ACC112 (cell line): Measurements from ENCODE around the gene GBP5.
"Not testable (repeated sequence)": the region's sequence is repeated elsewhere in the genome, so short reads cannot be mapped to it uniquely, and the experiment has no call there.

Experiments used
- H2AFZ ChIP-seq: fragments of 200-600 bp; sonication (generic); one replicate; pipeline ENCODE4 v1.6.0; 2017; ENCODE audit warnings: antibody characterized with exemption, low read length; ENCODE audit not compliant: unreplicated experiment
- H3K27ac ChIP-seq: fragments of 200-600 bp; sonication (generic); 2 replicates; pipeline ENCODE4 v1.5.1; 2014; ENCODE audit warnings: low read depth, mild to moderate bottlenecking, antibody characterized with exemption, low read length, moderate library complexity
- H3K27me3 ChIP-seq: fragments of 200-600 bp; sonication (generic); 2 replicates; pipeline ENCODE4 v1.6.1; 2014; ENCODE audit warnings: mild to moderate bottlenecking, antibody characterized with exemption, low read length, moderate library complexity, mixed read lengths; ENCODE audit not compliant: insufficient read depth
- H3K36me3 ChIP-seq: fragments of 200-600 bp; sonication (generic); 2 replicates; pipeline ENCODE4 v1.6.1; 2016; ENCODE audit warnings: mild to moderate bottlenecking, antibody characterized with exemption, low read length, moderate library complexity, mixed read lengths; ENCODE audit not compliant: insufficient read depth
- H3K4me1 ChIP-seq: fragments of 200-600 bp; sonication (generic); one replicate; pipeline ENCODE4 v1.6.1; 2016; ENCODE audit warnings: low read length, mixed read lengths; ENCODE audit not compliant: insufficient read depth, unreplicated experiment, control insufficient read depth
- H3K4me3 ChIP-seq: fragments of 200-600 bp; sonication (generic); 2 replicates; pipeline ENCODE4 v1.5.1; 2014; ENCODE audit warnings: mild to moderate bottlenecking, low read depth, low read length
- H3K79me2 ChIP-seq: fragments of 200-600 bp; sonication (generic); one replicate; pipeline ENCODE4 v1.6.0; 2016; ENCODE audit warnings: low read length; ENCODE audit not compliant: control insufficient read depth, unreplicated experiment, insufficient read depth

GBP5 gene

DNA sequence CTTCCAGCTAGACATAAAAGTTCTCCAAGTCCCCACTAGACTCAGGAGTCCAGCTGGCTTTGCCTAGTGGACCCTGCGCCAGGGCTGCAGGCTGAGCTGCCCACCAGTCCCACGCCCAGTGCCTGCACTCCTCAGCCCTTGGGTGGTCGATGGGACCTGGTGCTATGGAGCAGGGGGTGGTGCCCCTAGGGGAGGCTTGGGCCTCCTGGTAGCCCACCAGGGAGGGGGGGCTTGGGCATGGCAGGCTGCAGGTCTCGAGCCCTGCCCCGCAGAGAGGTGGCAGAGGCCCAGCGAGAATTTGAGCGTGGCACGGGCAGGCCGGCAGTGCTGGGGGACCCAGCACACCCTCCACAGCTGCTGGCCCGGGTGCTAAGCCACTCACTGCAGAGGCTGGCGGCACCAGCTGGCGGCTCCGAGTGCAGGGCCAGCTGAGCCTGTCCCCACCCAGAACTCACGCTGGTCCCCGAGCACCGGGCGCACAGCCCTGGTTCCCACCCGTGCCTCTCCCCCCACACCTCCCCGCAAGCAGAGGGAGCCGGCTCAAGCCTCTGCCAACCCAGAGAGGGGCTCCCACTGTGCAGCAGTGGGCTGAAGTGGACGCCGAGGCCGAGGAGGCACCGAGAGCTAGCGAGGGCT is 30.2 kb upstream of the GBP5 start:
- no peaks in the 10 kb centered on the region for H3K27me3 ChIP-seq
- H3K4me1 ChIP-seq, result no peaks in the 10 kb centered on the region
- H3K79me2 ChIP-seq, result no peaks in the 10 kb centered on the region
- H3K4me3 ChIP-seq, result no peak overlapping the region
- H3K36me3 ChIP-seq, result no peaks in the 10 kb centered on the region
- H2AFZ ChIP-seq, result no peak overlapping the region
- H3K27ac ChIP-seq, result no peak overlapping the region

DNA sequence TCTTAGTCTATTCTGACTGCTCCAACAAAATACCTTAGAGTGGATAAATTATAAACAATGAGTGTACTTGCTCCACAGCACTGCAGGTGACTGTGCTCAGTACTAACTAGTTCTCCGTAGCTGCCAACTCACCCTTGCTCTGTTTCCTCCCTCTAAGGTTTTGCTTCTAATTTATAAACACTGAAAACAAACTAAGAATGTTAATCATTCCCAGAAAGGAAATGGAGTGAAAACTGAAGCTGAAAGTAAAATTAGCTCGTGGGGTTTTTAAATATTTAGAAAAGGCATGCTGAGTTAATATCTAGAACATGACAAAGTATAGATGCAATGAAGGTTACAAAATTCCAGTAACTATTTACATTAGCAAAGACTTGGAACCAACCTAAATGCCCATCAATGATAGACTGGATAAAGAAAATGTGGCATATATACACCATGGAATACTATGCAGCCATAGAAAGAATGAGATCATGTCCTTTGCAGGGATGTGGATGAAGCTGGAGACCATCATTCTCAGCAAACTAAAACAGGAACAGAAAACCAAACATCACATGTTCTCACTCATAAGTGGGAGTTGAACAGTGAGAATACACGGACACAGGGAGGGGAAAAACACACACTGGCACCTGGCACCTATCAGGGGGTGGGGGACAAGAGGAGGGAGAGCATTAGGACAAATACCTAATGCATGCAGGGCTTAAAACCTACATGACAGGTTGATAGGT is 27.2 kb upstream of the GBP5 start:
- H3K4me3 ChIP-seq, H3K4me1 ChIP-seq, H3K79me2 ChIP-seq, H3K27me3 ChIP-seq, H3K27ac ChIP-seq, H3K36me3 ChIP-seq, H2AFZ ChIP-seq: not testable (repeated sequence)

DNA sequence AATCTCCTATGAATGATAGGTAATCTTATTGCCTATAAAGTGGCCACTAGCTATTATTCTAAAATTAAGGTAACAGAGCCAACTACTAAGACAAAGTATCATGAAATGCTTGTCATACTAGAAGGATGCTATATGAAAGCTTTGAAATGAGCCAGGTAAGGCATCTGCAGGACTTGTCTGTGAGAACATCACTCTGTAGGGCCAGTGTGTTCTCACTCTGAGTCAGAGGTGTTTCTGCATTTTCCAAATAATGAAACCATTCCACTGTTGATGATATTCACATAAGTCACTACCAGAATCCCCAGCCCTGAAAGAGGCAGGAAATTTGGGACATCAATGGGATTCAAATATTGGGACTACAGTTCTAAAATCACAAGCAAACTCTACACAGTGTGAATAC is 25.8 kb upstream of the GBP5 start:
- no peaks in the 10 kb centered on the region for H3K4me1 ChIP-seq
- H3K27me3 ChIP-seq, result no peaks in the 10 kb centered on the region
- no peaks in the 10 kb centered on the region for H3K79me2 ChIP-seq
- H2AFZ ChIP-seq, result no peak overlapping the region
- no peak overlapping the region for H3K27ac ChIP-seq
- H3K4me3 ChIP-seq, result no peak overlapping the region
- H3K36me3 ChIP-seq, result no peaks in the 10 kb centered on the region

DNA sequence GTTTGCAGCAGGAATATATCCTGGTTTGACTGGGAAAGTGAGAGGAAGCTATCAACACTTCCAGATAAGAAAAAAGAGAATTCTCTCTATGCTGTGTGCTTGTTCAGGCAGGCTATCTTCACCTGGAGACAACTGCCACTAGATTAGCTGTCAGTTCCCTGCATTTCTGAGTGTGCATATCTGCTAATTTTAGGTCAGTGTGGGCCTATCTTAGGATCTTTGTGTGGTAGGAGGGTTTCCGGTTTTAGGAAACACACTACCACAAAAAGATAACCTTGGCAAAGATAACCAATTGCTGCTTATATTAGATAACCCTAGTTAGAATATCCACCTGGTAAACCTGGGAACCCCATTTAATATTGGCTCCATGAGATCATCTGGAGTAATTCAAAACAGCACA is 22.5 kb upstream of the GBP5 start:
- H3K79me2 ChIP-seq, result no peaks in the 10 kb centered on the region
- no peak overlapping the region for H3K27ac ChIP-seq
- H3K27me3 ChIP-seq, result no peaks in the 10 kb centered on the region
- H3K4me3 ChIP-seq, result no peak overlapping the region
- H3K36me3 ChIP-seq, result no peaks in the 10 kb centered on the region
- no peak overlapping the region for H2AFZ ChIP-seq
- no peaks in the 10 kb centered on the region for H3K4me1 ChIP-seq

DNA sequence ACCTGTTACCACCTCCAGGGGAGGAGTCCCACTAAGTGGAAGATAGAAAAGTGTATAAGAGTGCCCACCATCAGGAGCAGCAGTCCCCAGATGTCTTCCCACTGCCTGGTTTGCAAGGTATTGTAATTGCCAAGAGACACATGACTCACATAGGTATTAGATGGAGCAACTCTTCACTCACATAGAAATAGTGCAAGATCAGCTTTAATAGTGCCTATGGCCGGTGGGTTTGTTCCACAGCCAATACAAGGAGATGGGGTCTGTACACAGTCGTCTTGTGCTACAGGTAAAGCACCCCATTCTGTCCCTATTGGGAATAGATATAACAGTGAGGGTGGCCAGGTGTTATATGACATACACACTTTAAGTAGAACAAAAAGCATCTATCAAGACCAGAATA is 18.6 kb upstream of the GBP5 start:
- no peaks in the 10 kb centered on the region for H3K79me2 ChIP-seq
- no peaks in the 10 kb centered on the region for H3K36me3 ChIP-seq
- peaks cover 8% of the 10 kb centered on the region for H3K4me1 ChIP-seq
- no peaks in the 10 kb centered on the region for H3K27me3 ChIP-seq
- no peak overlapping the region for H3K27ac ChIP-seq
- no peak overlapping the region for H2AFZ ChIP-seq
- H3K4me3 ChIP-seq, result no peak overlapping the region

DNA sequence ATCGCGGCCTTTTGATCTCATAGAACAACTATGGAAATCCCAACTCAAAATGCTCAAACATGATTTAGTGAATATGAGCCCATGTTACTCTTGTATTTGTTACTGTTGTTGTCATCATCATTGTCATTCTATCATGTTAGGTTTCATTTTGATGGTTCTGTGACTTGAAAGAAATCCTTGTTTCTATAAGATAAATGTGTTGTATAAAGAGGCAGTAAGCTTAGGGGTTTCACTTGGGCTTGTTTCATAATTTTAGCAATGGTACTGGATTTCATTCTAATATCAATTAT is 15.3 kb upstream of the GBP5 start:
- Histone ChIP-seq H3K27ac (no peak overlapping the region), H3K79me2 (no peaks in the 10 kb centered on the region), H3K4me3 (no peak overlapping the region), H3K36me3 (no peaks in the 10 kb centered on the region), H3K4me1 (peaks cover 9% of the 10 kb centered on the region), H2AFZ (no peak overlapping the region), H3K27me3 (no peaks in the 10 kb centered on the region)

DNA sequence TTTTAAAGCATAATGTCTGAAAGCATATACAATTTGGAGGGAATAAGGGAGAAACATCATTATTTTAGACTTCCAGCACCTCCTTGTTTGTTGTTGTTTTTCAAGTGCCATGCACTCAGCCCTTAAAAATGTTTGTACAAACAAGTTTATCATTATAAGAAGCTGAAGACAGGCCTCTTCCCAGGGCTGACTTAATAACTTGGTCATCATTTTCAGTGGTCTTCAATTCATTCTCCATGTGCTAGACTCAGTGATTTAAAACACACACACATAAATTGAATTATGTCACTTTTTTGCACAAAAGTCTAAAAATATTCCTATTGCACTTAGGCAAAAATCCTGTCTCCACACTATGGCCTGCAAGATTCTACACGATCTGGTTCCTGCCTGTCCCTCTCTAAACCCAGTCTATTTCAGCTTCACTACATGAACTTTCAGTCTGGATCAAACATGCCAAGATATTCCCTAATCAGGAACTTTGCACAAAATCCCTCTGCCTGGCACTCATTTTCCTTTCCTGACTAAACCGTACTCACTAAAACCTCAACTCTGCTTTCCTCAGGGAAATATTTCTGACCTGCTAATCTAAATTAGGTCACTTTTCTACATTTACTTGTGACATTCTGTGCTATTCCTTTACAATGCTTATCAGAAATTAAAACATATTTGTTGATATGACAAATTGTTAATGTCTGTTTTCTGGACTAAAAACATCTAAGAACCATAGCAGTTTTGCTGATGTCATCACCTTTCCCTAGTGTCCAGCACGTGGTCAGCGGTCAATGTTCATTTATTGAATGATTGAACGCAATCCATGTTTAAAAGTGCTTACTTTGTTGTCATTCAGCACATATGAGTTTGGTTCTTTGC is 14.8 kb upstream of the GBP5 start:
- no peaks in the 10 kb centered on the region for H3K27me3 ChIP-seq
- no peaks in the 10 kb centered on the region for H3K79me2 ChIP-seq
- peaks cover 9% of the 10 kb centered on the region for H3K4me1 ChIP-seq
- no peaks in the 10 kb centered on the region for H3K36me3 ChIP-seq
- H3K27ac ChIP-seq, result no peak overlapping the region
- H3K4me3 ChIP-seq, result peak overlapping the region; percentile 62
- peak overlapping the region; percentile 31 for H2AFZ ChIP-seq

DNA sequence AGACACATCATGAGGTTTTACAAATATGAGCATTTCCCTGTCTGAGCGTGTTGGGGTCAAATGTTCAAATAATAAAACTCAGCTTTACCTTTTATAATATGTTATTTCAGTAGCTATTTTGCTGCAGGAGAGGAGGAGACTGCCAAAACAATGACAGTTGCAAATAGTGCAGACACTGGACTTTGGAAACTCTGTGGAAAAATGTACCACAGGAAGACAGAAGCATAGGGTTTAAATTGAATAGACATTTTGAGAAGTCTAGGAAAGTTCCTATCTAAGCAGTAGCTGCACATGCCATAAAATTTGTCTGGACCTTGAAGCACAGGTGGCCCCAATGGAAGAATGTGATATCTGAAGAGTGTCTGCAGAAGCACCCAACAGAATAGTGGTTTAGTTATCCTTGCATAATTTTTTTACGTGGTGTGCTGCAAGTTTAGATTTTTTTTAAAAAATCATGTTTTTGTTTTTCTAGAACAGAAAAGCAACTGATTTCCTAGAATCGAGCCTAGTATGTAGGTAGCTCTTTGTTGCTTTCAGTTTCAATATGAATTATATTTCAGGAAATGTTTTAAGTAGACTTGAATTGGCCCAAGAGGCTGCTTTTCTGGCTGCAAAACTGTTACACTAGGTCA is 14.0 kb upstream of the GBP5 start:
- no peak overlapping the region for H3K27ac ChIP-seq
- H3K4me1 ChIP-seq, result peaks cover 9% of the 10 kb centered on the region
- no peaks in the 10 kb centered on the region for H3K79me2 ChIP-seq
- peak overlapping the region; percentile 31 for H2AFZ ChIP-seq
- H3K36me3 ChIP-seq, result no peaks in the 10 kb centered on the region
- H3K4me3 ChIP-seq, result peak overlapping the region; percentile 62
- H3K27me3 ChIP-seq, result no peaks in the 10 kb centered on the region

DNA sequence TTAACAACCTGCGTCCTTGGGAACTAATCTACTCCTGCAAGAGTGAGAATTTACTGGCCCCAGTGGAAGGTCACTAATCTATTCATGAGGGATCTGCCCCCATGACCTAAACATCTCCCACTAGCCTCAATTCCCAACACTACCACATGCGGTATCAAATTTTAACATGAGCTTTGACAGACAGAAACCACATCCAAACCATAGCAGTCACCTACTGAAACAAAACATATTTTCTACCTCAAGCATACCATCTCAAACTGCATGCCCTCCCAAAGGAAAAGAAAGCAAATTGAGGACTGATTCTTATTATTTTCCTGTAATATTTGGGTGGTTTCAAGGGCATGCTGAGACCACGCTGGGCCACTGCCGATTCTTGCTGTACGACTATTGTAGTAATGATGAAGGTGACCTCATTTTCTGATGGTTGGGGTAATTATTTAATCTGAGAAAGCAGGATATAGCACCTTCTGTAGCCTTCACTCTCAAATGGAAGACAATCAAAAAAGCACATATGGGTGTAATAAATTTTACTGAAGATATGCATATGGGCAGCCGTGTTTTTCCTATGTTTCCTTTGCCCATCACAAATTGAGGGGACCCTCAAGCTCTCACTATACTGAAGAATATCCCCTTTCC is 13.2 kb upstream of the GBP5 start:
- no peak overlapping the region for H3K4me3 ChIP-seq
- no peaks in the 10 kb centered on the region for H3K27me3 ChIP-seq
- H3K27ac ChIP-seq, result no peak overlapping the region
- no peaks in the 10 kb centered on the region for H3K36me3 ChIP-seq
- H2AFZ ChIP-seq, result no peak overlapping the region
- peaks cover 9% of the 10 kb centered on the region for H3K4me1 ChIP-seq
- H3K79me2 ChIP-seq, result no peaks in the 10 kb centered on the region

DNA sequence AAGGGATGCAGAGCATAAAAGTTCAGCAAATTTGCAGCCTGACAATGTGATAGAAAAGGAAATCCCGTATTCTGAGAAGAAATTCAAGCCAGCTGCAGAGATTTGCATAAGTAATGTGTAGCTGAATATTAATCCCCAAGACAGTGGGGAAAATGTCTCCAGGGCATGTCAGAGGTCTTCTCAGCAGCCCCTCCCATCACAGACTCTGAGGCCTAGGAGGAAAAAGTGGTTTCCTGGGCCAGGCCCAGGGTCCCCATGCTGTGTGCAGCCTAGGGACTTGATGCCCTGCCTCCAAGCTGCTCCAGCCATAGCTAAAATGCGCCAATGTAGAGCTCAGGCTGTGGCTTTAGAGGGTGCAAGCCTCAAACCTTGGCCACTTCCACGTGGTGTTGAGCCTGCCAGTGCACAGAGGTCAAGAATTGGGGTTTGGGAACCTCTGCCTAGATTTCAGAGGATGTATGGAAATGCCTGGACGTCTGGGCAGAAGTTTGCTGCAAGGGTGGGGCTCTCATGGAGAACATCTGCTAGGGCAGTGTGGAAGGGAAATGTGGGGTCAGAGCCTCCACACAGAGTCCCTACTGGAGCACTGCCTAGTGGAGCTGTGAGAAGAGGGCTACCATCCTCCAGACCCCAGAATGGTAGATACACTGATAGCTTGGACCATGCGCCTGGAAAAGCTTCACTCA is 11.6 kb upstream of the GBP5 start:
- H3K27ac ChIP-seq, H3K4me1 ChIP-seq, H3K36me3 ChIP-seq, H3K27me3 ChIP-seq, H3K79me2 ChIP-seq, H3K4me3 ChIP-seq, H2AFZ ChIP-seq: not testable (repeated sequence)
